ENCODE measurements around the gene POU6F2.

- TF ChIP-seq POLR2A (IDR thresholded peaks at IDR 0.05) (no peak), CTCF (IDR thresholded peaks at IDR 0.05) (no peak), POLR2AphosphoS5 (IDR thresholded peaks at IDR 0.05) (no peak), EP300 (IDR thresholded peaks at IDR 0.05) (no peak)
Observed at GRCh38 chr7:39027491-39027890, 49.8 kb downstream of the POU6F2 start.
